ENCODE results near the gene IFI27.

GRCh38 chr14:94164685-94165431 lies 54.3 kb downstream of the IFI27 start:
- TF ChIP-seq CTCF (IDR thresholded peaks at IDR 0.05) (no peak), POLR2A (IDR thresholded peaks at IDR 0.05) (no peak)

All from testis (tissue), 2 donors.